ENCODE measurements around the gene OR4Q2. TPM values are rescaled to one million over a fixed set of nuclear protein-coding genes. Genes with fewer than 3 reads are reported as not detected.

OR4Q2 gene
- total RNA-seq, 4 donors from 2014 or later: not detected

- Histone ChIP-seq H3K4me3 (no peak overlapping the region), H3K27me3 (no peaks in the 10 kb centered on the region), H3K9me3 (peaks cover 0 to 5% (median 0%) of the 10 kb centered on the region in 3 donors), H3K27ac (no peak overlapping the region), H3K4me1 (no peaks in the 10 kb centered on the region), H3K36me3 (no peaks in the 10 kb centered on the region)
- TF ChIP-seq POLR2A (IDR thresholded peaks at IDR 0.05) (no peak), CTCF (IDR thresholded peaks at IDR 0.05) (no peak)
- DNase-seq: no peak
- intact Hi-C loops (cut with DNase I): no loop called here
Observed at GRCh38 chr14:20008156-20008555, 6.2 kb downstream of the OR4Q2 start.

GRCh38 chr14:20019257-20019865 is 17.4 kb downstream of the OR4Q2 start, which contains the start of gene OR4K14:
Gene OR4K14 (minus strand): TSS chr14:20019307. CDS start chr14:20015193, 4,114 bp downstream.
- Histone ChIP-seq H3K4me1 (no peaks in the 10 kb centered on the region), H3K27ac (no peak within 1 kb of the TSS), H3K36me3 (no peaks in the 10 kb centered on the region), H3K4me3 (no peak within 1 kb of the TSS), H3K9me3 (peaks cover 0 to 6% (median 0%) of the 10 kb centered on the region in 3 donors), H3K27me3 (no peaks in the 10 kb centered on the region)
- TF ChIP-seq POLR2A (IDR thresholded peaks at IDR 0.05): no peak
- TF ChIP-seq CTCF (IDR thresholded peaks at IDR 0.05): no peak
- intact Hi-C loops (cut with DNase I): no loop called here
- WGBS, 2 donors: 50 to 70% methylated on average over 2 of the region's 2 CpGs
- no peak for DNase-seq

- peaks cover 0 to 11% (median 0%) of the 10 kb centered on the region in 3 donors for H3K9me3 ChIP-seq
- H3K27ac ChIP-seq: no peak overlapping the region
- no peaks in the 10 kb centered on the region for H3K27me3 ChIP-seq
- no peaks in the 10 kb centered on the region for H3K36me3 ChIP-seq
- TF ChIP-seq POLR2A (IDR thresholded peaks at IDR 0.05) (no peak), CTCF (IDR thresholded peaks at IDR 0.05) (no peak)
- H3K4me3 ChIP-seq: no peak overlapping the region
- no peaks in the 10 kb centered on the region for H3K4me1 ChIP-seq
- intact Hi-C loops (cut with DNase I): no loop called here
- 72 to 75% methylated on average over 6 of the region's 6 CpGs for WGBS, 2 donors
- DNase-seq: no peak
Observed at GRCh38 chr14:20031058-20031457, 29.1 kb downstream of the OR4Q2 start.

- intact Hi-C loops (cut with DNase I): no loop called here
- H3K9me3 ChIP-seq: no peaks in the 10 kb centered on the region
- 64 to 65% methylated on average over 3 of the region's 3 CpGs for WGBS, 2 donors
- no peak overlapping the region for H3K27ac ChIP-seq
- DNase-seq: no peak
- no peaks in the 10 kb centered on the region for H3K4me1 ChIP-seq
- H3K36me3 ChIP-seq: no peaks in the 10 kb centered on the region
- TF ChIP-seq CTCF (IDR thresholded peaks at IDR 0.05) (no peak), POLR2A (IDR thresholded peaks at IDR 0.05) (no peak)
- H3K27me3 ChIP-seq: no peaks in the 10 kb centered on the region
- H3K4me3 ChIP-seq: no peak overlapping the region
Observed at GRCh38 chr14:20035449-20035848, 33.5 kb downstream of the OR4Q2 start.

GRCh38 chr14:20035938-20036337 is 34.0 kb downstream of the OR4Q2 start, which contains the start of gene OR4K13:
Gene OR4K13 (minus strand): TSS chr14:20036038. CDS start chr14:20034758, 1,280 bp downstream.
- intact Hi-C loops (cut with DNase I): no loop called here
- no peaks in the 10 kb centered on the region for H3K9me3 ChIP-seq
- no peak within 1 kb of the TSS for H3K27ac ChIP-seq

More at GRCh38 chr14:20035938-20036337, 34.0 kb downstream of the OR4Q2 start, which contains the start of gene OR4K13:
- no peak for DNase-seq
- 85 to 92% methylated on average over 4 of the region's 4 CpGs for WGBS, 2 donors
- Histone ChIP-seq H3K4me3 (no peak within 1 kb of the TSS), H3K36me3 (no peaks in the 10 kb centered on the region), H3K27me3 (no peaks in the 10 kb centered on the region), H3K4me1 (no peaks in the 10 kb centered on the region)
- TF ChIP-seq CTCF (IDR thresholded peaks at IDR 0.05): no peak
- no peak for TF ChIP-seq POLR2A (IDR thresholded peaks at IDR 0.05)
